DMS53 treated with DMSO at 0.1 percent for 48 hours (cell line): Measurements from ENCODE around the gene CHCHD5.
A peak's percentile ranks its signal among the peaks of the same experiment; 100 is the strongest.

Source experiments
- DNase-seq: peaks from one replicate; lab custom pipeline; 2025; ENCODE audit not compliant: unreplicated experiment; lab: John Stamatoyannopoulos, UW

CHCHD5 gene

GRCh38 chr2:112623913-112624777 is 39.7 kb downstream of the CHCHD5 start:
- no peak for DNase-seq

- no peak for DNase-seq
These were observed 41.2 kb downstream of the CHCHD5 start for GRCh38 chr2:112625474-112626114.

- peak; percentile 79 for DNase-seq
These were observed 42.2 kb downstream of the CHCHD5 start for GRCh38 chr2:112626604-112627059.

- DNase-seq, result no peak
These were observed 42.9 kb downstream of the CHCHD5 start for GRCh38 chr2:112627060-112628040.

GRCh38 chr2:112629224-112629623 is 44.8 kb downstream of the CHCHD5 start:
- no peak for DNase-seq

GRCh38 chr2:112629823-112630222 is 45.4 kb downstream of the CHCHD5 start:
- no peak for DNase-seq

GRCh38 chr2:112630268-112630667 is 45.9 kb downstream of the CHCHD5 start:
- no peak for DNase-seq

- no peak for DNase-seq
These were observed 49.3 kb downstream of the CHCHD5 start for GRCh38 chr2:112633708-112634107.

- DNase-seq, result no peak
These were observed 49.9 kb downstream of the CHCHD5 start for GRCh38 chr2:112634153-112634873.

- DNase-seq, result no peak
These were observed 50.4 kb downstream of the CHCHD5 start for GRCh38 chr2:112634874-112635157.

GRCh38 chr2:112636605-112637288 is 52.3 kb downstream of the CHCHD5 start:
- no peak for DNase-seq

- no peak for DNase-seq
These were observed 52.9 kb downstream of the CHCHD5 start for GRCh38 chr2:112637289-112637660.
